Activated CD8-positive, alpha-beta T cell treated with anti-CD3 and anti-CD28 coated beads for 36 hours (primary cell): ENCODE measurements around the gene ADGRA3. TPM values are rescaled to one million over a fixed set of nuclear protein-coding genes. Genes with fewer than 3 reads are reported as not detected.

ENCODE experiments used
- ATAC-seq: fragments of 200-7000 bp; cut with Tn5 transposase; one replicate; pipeline ENCODE4 v1.10.0; 2021; ENCODE audit warnings: mild to moderate bottlenecking, moderate library complexity
- CTCF ChIA-PET: fragments of 350-600 bp; sonication (Branson Sonifier 250); formaldehyde crosslinking; loops from one replicate; lab custom pipeline; 2021; ENCODE audit warnings: antibody characterized with exemption; lab: Charles Lee
- POLR2A ChIA-PET: fragments of 350-600 bp; sonication (Branson Sonifier 250); formaldehyde crosslinking; loops from one replicate; lab custom pipeline; 2021; ENCODE audit warnings: antibody characterized with exemption; lab: Charles Lee
- DNase-seq: peaks from one replicate; pipeline ENCODE4 v3.0.0-alpha.2; 2020
- H3K27ac Mint-ChIP-seq: one replicate; pipeline ENCODE4 v1.8.0; 2021; ENCODE audit warnings: mild to moderate bottlenecking, mixed read lengths
- H3K27me3 Mint-ChIP-seq: one replicate; pipeline ENCODE4 v1.8.0; 2021; ENCODE audit warnings: mixed read lengths
- H3K36me3 Mint-ChIP-seq: one replicate; pipeline ENCODE4 v1.8.0; 2021; ENCODE audit warnings: low read depth, mixed read lengths
- H3K4me1 Mint-ChIP-seq: one replicate; pipeline ENCODE4 v1.8.0; 2021; ENCODE audit warnings: low read depth, mixed read lengths
- H3K4me3 Mint-ChIP-seq: one replicate; pipeline ENCODE4 v1.8.0; 2021; ENCODE audit warnings: mild to moderate bottlenecking, moderate library complexity, mixed read lengths
- H3K9me3 Mint-ChIP-seq: one replicate; pipeline ENCODE4 v1.8.0; 2021; ENCODE audit warnings: mixed read lengths
- intact Hi-C: fragments of 100-400 bp; cut with micrococcal nuclease; formaldehyde crosslinking; loops from one replicate; pipeline ENCODE4 v1.10.0; 2022
- total RNA-seq, 2 experiments: library from RNA; stranded (reverse); gene quantifications; one replicate each; pipeline ENCODE4 v1.2.3, GENCODE V29; 2021
- TF ChIP-seq, protein P1 (sequence below): fragments of 200-600 bp; IDR thresholded peaks from one replicate; pipeline ENCODE4 v1.8.0; 2022; ENCODE audit warnings: antibody characterized with exemption, mild to moderate bottlenecking

The ADGRA3 gene
- total RNA-seq, 2 experiments from 2014 or later: 12.9 to 13.2 TPM

DNA sequence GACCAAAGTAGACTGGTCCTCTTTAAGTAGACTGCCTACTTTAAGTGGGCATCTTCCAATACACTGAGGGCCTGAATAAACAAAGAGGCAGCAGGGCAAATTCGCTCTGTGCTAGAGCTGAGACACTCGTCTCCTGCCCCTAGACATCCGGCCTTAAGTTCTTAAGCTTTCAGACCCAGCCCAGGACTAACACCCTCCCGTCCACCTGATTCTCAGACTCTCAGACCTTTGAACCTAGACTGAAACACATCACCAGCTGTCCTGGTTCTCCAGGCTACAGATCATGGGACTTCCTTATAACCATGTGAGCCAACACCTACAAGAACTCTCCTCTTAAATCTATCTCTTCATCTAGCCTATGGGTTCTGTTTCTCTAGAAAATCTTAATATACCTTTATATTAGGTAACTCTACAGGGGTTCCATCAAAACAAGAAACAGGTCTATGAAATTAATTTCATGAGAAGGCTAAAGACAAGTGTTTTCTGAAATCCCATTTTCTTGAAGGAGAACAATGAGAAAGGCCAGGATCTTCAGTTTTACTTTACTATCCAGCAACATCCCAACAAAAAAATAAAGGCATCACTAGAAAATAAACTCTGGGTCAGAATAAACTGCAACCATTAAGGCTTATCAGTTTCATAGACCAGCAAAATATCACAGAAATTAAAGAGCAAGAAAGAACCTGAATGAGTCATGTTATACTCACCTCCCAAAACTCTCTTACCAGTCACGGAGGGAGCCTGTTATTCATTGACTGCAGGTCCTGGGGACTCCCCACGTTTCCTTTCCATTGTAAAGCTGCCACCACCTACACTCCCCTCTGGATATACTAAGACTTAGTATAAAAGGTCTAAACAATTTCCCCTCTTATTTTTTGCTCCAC, 14.8 kb downstream of the ADGRA3 start:
- Mint-ChIP-seq H3K4me3 (peak overlapping the region; percentile 48), H3K36me3 (peaks cover 6% of the 10 kb centered on the region), H3K27me3 (no peaks in the 10 kb centered on the region), H3K9me3 (no peaks in the 10 kb centered on the region), H3K27ac (no peak overlapping the region), H3K4me1 (peaks cover 22% of the 10 kb centered on the region)
- POLR2A ChIA-PET: interaction anchor here (0.6 to 1.4 kb wide), 2 partner anchors 14 to 19 kb away, joined by 3 to 4 read pairs; no protein-coding TSS in a partner anchor
- intact Hi-C loops: loop anchor here (2.0 kb wide), 1 partner anchor 14 kb away; no protein-coding TSS in a partner anchor
- CTCF ChIA-PET: interaction anchor here (0.7 to 1.3 kb wide), 2 partner anchors 87 to 113 kb away, joined by 3 to 4 read pairs; no protein-coding TSS in a partner anchor
- peak; percentile 93 for ATAC-seq
- DNase-seq: peak; percentile 72
- TF ChIP-seq, protein P1, sequence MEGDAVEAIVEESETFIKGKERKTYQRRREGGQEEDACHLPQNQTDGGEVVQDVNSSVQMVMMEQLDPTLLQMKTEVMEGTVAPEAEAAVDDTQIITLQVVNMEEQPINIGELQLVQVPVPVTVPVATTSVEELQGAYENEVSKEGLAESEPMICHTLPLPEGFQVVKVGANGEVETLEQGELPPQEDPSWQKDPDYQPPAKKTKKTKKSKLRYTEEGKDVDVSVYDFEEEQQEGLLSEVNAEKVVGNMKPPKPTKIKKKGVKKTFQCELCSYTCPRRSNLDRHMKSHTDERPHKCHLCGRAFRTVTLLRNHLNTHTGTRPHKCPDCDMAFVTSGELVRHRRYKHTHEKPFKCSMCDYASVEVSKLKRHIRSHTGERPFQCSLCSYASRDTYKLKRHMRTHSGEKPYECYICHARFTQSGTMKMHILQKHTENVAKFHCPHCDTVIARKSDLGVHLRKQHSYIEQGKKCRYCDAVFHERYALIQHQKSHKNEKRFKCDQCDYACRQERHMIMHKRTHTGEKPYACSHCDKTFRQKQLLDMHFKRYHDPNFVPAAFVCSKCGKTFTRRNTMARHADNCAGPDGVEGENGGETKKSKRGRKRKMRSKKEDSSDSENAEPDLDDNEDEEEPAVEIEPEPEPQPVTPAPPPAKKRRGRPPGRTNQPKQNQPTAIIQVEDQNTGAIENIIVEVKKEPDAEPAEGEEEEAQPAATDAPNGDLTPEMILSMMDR: no peak

DNA sequence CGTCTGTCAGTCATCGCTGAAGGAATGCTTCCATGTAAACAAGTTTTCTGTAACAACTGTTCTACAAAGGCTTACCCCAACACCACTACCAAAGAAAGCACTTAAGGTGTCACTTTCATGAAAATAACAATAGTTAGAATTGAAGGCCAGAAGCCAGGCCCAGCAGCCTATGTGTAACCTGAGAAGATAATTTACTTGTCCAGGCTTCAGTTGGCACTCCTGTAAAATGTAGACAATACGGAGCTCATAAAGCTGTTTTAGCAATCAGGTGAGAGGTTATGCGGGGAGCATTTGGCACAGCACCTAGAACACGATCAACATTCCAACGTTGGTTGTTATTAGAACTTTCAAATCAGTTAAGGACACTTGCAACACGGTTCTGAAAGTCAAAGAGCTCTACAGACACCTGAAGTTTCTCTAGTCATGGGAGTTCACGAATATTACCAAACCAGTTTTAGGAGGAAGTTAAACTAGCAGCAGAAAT, 15.7 kb downstream of the ADGRA3 start:
- Mint-ChIP-seq H3K9me3 (no peaks in the 10 kb centered on the region), H3K4me3 (no peak overlapping the region), H3K4me1 (peaks cover 16% of the 10 kb centered on the region), H3K27me3 (no peaks in the 10 kb centered on the region), H3K36me3 (peaks cover 6% of the 10 kb centered on the region), H3K27ac (no peak overlapping the region)
- ATAC-seq: no peak
- DNase-seq: no peak
- intact Hi-C loops: loop anchor here (2.0 kb wide), 1 partner anchor 15 kb away; no protein-coding TSS in a partner anchor
- ChIA-PET CTCF (no interaction called here), POLR2A (no interaction called here)
- TF ChIP-seq, protein P1: no peak

DNA sequence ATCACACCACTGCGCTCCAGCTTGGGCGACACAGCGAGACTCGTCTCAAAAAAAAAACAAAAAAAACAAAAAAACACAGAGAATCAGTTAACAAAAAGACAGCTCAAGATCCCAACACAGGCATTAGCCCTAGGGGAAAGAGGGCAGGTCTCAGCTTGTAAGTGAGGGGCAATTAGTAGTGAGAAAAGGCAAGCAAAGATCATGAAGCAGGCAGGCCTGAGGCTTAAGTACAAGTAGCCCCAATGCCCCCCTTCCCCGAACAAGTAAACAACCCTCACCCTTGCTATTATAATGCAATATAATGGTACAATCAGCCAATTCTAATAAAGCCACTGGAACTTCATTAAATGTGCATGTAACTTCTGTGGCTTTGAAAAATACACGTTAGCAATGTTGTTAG, 17.0 kb downstream of the ADGRA3 start:
- peaks cover 6% of the 10 kb centered on the region for H3K36me3 Mint-ChIP-seq
- H3K4me1 Mint-ChIP-seq: peaks cover 10% of the 10 kb centered on the region
- H3K27ac Mint-ChIP-seq: no peak overlapping the region
- ChIA-PET POLR2A (no interaction called here), CTCF (no interaction called here)
- H3K27me3 Mint-ChIP-seq: no peaks in the 10 kb centered on the region
- TF ChIP-seq, protein P1: no peak
- H3K9me3 Mint-ChIP-seq: no peaks in the 10 kb centered on the region
- intact Hi-C loops: no loop called here
- ATAC-seq (no peak), DNase-seq (no peak)
- no peak overlapping the region for H3K4me3 Mint-ChIP-seq

DNA sequence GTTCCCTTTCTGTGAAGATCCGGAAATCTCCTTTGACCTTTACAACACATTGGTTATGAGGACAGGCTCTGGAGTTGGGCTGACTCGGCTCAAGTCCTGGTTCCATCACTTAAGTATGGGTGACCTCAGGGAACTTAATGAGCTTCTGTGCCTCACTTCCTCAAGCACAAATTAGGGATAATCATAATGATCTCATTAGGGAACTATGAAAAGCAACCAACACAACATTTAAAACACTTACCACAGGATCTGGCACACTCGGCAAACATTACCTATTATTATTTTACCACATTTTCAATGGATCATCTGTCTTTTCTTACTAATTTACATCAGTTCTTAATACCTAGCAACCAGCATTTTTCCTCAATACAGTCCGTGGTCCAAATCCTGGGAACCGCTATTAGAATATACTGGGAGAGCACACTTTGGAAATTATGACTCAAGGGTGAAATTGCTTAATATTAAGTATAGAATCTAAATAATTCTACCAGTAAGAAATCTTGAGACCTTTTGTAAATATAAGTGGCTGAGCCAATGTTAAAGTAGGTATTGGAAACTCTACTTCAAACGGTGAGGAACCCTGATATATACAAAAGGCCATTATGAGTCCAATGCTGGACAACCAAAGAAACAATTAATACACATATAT, 19.6 kb downstream of the ADGRA3 start:
- ATAC-seq (no peak), DNase-seq (no peak)
- Mint-ChIP-seq H3K4me3 (no peak overlapping the region), H3K36me3 (peaks cover 6% of the 10 kb centered on the region), H3K9me3 (no peaks in the 10 kb centered on the region), H3K4me1 (peaks cover 2% of the 10 kb centered on the region), H3K27ac (no peak overlapping the region), H3K27me3 (no peaks in the 10 kb centered on the region)
- intact Hi-C loops: no loop called here
- ChIA-PET POLR2A (no interaction called here), CTCF (no interaction called here)
- TF ChIP-seq, protein P1: no peak
